ENCODE results near the gene TMEM45B.

DNA sequence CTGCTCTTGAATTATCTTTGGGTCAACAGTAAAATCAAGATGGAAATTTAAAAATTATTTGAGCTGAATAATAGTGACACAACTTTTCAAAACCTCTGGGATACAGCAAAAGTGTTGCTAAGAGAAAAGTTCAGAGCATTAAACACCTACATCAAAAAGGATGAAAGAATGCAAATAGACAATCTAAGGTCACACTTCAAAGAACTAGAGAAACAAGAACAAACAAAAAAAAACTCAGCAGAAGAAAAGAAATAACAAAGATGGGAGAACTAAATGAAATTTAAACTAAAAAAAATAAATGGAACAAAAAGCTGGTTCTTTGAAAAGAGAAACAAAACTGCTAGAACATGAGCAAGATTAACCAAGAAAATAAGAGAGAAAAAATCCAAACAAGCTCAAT is 15.0 kb upstream of the TMEM45B start:
- TF ChIP-seq, protein P1, sequence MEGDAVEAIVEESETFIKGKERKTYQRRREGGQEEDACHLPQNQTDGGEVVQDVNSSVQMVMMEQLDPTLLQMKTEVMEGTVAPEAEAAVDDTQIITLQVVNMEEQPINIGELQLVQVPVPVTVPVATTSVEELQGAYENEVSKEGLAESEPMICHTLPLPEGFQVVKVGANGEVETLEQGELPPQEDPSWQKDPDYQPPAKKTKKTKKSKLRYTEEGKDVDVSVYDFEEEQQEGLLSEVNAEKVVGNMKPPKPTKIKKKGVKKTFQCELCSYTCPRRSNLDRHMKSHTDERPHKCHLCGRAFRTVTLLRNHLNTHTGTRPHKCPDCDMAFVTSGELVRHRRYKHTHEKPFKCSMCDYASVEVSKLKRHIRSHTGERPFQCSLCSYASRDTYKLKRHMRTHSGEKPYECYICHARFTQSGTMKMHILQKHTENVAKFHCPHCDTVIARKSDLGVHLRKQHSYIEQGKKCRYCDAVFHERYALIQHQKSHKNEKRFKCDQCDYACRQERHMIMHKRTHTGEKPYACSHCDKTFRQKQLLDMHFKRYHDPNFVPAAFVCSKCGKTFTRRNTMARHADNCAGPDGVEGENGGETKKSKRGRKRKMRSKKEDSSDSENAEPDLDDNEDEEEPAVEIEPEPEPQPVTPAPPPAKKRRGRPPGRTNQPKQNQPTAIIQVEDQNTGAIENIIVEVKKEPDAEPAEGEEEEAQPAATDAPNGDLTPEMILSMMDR (IDR thresholded peaks at IDR 0.05): no peak
- no peak for TF ChIP-seq POLR2AphosphoS5 (IDR thresholded peaks at IDR 0.05)
- no peak for TF ChIP-seq EP300 (IDR thresholded peaks at IDR 0.05)

All from esophagus muscularis mucosa (tissue), 4 donors.